GM13976 (cell line): ENCODE results near the gene ITPRIPL2.

ENCODE experiments used
- DNase-seq: peaks from one replicate; pipeline ENCODE4 v3.0.0; 2012; ENCODE audit warnings: low spot score
- in situ Hi-C: fragments of 300-500 bp; cut with MboI; formaldehyde crosslinking; loops from one replicate; pipeline ENCODE4 v1.12.0; 2022; ENCODE audit warnings: low sequenced_read_pairs, mixed read lengths, inconsistent platforms; ENCODE audit not compliant: unreplicated experiment
- TF ChIP-seq, protein P1 (sequence below): IDR thresholded peaks from 2 replicates; pipeline ENCODE4 v1.5.1; 2012; ENCODE audit warnings: borderline replicate concordance, mild to moderate bottlenecking; ENCODE audit not compliant: insufficient read depth; ENCODE audit errors: extremely low read depth, missing control alignments, control extremely low read depth

ITPRIPL2 gene

GRCh38 chr16:19133600-19133999 is 19.8 kb downstream of the ITPRIPL2 start:
- TF ChIP-seq, protein P1, sequence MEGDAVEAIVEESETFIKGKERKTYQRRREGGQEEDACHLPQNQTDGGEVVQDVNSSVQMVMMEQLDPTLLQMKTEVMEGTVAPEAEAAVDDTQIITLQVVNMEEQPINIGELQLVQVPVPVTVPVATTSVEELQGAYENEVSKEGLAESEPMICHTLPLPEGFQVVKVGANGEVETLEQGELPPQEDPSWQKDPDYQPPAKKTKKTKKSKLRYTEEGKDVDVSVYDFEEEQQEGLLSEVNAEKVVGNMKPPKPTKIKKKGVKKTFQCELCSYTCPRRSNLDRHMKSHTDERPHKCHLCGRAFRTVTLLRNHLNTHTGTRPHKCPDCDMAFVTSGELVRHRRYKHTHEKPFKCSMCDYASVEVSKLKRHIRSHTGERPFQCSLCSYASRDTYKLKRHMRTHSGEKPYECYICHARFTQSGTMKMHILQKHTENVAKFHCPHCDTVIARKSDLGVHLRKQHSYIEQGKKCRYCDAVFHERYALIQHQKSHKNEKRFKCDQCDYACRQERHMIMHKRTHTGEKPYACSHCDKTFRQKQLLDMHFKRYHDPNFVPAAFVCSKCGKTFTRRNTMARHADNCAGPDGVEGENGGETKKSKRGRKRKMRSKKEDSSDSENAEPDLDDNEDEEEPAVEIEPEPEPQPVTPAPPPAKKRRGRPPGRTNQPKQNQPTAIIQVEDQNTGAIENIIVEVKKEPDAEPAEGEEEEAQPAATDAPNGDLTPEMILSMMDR = no peak
- in situ Hi-C loops = no loop called here
- DNase-seq = no peak

- TF ChIP-seq, protein P1 = no peak
- in situ Hi-C loops = no loop called here
- no peak for DNase-seq
These were observed 21.6 kb downstream of the ITPRIPL2 start for GRCh38 chr16:19135201-19135842.

GRCh38 chr16:19135896-19136438 is 22.2 kb downstream of the ITPRIPL2 start:
- TF ChIP-seq, protein P1 = no peak
- in situ Hi-C loops = no loop called here
- DNase-seq = no peak

GRCh38 chr16:19136549-19137196 is 22.9 kb downstream of the ITPRIPL2 start:
- in situ Hi-C loops = no loop called here
- TF ChIP-seq, protein P1 = no peak
- no peak for DNase-seq

DNA sequence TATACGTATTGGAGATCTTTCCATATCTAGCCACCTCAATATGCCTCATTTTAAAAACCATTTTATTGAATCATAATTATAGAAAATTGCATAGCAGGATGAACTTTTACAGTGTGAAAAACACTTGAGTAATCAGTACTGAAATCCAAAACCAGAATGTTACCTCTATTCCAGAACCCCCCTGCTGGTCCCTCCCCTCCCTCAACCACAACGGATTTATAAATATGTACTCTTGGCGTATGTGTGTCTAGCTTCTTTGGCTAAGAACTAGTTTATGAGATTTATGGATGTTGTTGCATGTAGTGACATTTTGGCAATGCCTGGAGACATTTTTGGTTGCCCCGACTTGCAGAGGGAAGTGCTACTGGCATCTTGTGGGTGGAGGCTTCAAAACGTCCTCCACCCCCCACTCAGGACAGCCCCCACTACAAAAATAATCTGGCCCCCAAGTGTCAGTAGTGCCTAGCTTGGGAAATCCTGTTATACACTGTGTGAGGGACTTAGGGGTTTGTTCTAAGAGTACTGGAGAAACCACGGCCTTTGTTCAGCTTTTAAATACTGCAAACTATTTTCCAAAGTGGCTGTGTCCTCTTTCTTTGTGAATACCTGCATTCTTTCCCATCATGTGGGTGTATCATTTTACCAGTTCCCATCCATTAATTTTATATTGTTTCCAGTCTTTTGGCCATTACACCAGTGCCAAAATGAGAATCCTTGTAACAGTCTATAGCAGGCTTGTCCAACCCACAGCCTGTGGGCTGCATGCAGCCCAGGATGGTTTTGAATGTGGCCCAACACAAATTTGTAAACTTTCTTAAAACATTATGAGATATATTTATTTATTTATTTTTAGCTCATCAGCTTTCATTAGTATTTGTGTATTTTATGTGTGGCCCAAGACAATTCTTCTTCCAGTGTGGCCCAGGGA is 23.7 kb downstream of the ITPRIPL2 start:
- in situ Hi-C loops = no loop called here
- TF ChIP-seq, protein P1 = no peak
- DNase-seq = no peak

DNA sequence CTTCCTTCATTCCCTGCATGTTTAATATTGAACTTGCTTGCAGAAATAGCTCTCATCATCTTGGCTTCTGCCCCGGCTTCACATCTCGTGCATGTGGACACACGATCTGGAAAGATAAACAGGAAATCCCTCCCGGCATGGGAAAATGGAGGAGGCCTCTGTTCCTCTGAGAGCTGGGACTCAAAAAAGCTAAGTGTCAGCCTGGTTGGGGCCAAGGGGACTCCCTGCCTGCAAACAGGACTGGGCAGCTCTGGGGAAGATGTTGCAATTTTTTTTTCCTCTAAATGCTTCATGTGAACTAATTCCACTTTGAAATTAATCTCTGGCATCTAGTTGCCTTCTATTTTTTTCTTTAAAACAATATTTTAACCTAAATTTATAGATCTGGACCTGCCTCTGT is 24.8 kb downstream of the ITPRIPL2 start:
- in situ Hi-C loops = no loop called here
- TF ChIP-seq, protein P1 = no peak
- DNase-seq = no peak
